ENCODE data around the gene ZNF839.

ZNF839 gene

DNA sequence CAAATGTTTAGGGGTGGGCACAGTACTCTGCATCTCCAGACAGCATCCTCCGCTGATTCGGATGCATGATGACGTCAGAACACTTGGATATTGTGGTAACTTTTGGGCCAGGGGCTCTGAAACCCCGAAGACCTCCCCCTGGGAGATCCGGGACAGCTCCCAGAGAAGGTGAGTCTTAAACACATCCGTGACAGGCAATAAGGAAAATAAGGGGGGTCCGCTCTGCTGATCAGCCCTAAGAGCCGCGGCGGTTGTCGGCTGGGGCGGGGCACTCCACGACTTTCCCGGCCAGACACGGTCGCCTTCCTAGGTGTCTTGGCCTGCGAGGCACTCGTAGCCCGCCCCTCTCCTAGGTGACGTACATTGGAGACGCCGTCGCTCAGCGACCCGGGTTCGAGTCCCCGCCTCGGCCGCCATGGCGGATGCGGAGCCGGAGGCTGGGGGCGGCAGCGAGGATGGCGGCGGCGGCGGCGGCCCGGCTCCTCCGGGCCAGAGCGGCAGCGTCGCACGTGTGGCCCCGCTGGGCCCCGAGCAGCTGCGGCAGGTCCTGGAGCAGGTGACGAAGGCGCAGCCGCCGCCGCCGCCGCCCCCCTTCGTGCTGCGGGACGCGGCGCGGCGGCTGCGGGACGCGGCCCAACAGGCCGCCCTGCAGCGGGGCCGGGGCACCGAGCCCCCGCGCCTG lies at the start of gene ZNF839:
ZNF839 (plus strand) TSS at position 396 of the 682 bp plus-strand sequence; CDS start at position 416, 20 bp downstream.
- peak; percentile 57 for ATAC-seq
- TF ChIP-seq CSDC2 (CRISPR knock-in tag; IDR thresholded peaks at IDR 0.05) (no peak), ZFP3 (CRISPR knock-in tag; IDR thresholded peaks at IDR 0.05) (no peak)

DNA sequence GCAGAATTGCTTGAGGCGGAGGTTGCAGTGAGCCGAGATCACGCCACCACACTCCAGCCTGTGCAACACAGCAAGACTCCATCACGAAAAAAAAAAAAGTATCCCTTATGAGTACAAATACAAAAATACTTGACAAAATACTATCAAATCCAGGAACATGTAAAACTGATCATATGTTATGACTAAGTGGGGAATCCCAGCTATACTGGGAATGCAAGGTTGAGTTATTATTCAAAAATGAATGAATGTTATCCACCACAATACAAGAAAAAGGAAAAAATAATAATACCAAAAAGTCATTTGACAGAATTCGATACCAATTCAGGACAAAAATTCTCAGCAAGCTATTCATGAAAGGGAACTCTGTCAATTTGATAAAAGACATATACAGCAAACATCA lies 47.2 kb upstream of the ZNF839 start:
- no peak for ATAC-seq
- TF ChIP-seq, protein P1, sequence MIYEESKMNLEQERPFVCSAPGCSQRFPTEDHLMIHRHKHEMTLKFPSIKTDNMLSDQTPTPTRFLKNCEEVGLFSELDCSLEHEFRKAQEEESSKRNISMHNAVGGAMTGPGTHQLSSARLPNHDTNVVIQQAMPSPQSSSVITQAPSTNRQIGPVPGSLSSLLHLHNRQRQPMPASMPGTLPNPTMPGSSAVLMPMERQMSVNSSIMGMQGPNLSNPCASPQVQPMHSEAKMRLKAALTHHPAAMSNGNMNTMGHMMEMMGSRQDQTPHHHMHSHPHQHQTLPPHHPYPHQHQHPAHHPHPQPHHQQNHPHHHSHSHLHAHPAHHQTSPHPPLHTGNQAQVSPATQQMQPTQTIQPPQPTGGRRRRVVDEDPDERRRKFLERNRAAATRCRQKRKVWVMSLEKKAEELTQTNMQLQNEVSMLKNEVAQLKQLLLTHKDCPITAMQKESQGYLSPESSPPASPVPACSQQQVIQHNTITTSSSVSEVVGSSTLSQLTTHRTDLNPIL (CRISPR knock-in tag; IDR thresholded peaks at IDR 0.05; ENCODE audit: low read depth), result no peak
- TF ChIP-seq ZNF565 (CRISPR knock-in tag; conservative IDR thresholded peaks at IDR 0.05; ENCODE audit: low read depth) (no peak), ZC3H10 (CRISPR knock-in tag; IDR thresholded peaks at IDR 0.05) (no peak), TCF4 (CRISPR knock-in tag; IDR thresholded peaks at IDR 0.05; ENCODE audit: borderline replicate concordance) (no peak), ZFP3 (CRISPR knock-in tag; IDR thresholded peaks at IDR 0.05) (no peak), SNAI2 (CRISPR knock-in tag; IDR thresholded peaks at IDR 0.05) (no peak), BACH2 (CRISPR knock-in tag; IDR thresholded peaks at IDR 0.05; ENCODE audit: borderline replicate concordance) (no peak), ZNF70 (CRISPR knock-in tag; IDR thresholded peaks at IDR 0.05) (no peak), PPARA (CRISPR knock-in tag; IDR thresholded peaks at IDR 0.05; ENCODE audit: borderline replicate concordance) (no peak), OSR1 (CRISPR knock-in tag; IDR thresholded peaks at IDR 0.05) (no peak), ISL1 (CRISPR knock-in tag; IDR thresholded peaks at IDR 0.05) (no peak), ZFP30 (CRISPR knock-in tag; IDR thresholded peaks at IDR 0.05) (no peak), CSDC2 (CRISPR knock-in tag; IDR thresholded peaks at IDR 0.05) (no peak), TOX (CRISPR knock-in tag; IDR thresholded peaks at IDR 0.05; ENCODE audit: borderline replicate concordance) (no peak), ZNF8 (CRISPR knock-in tag; IDR thresholded peaks at IDR 0.05) (no peak)
- TF ChIP-seq, protein P2, sequence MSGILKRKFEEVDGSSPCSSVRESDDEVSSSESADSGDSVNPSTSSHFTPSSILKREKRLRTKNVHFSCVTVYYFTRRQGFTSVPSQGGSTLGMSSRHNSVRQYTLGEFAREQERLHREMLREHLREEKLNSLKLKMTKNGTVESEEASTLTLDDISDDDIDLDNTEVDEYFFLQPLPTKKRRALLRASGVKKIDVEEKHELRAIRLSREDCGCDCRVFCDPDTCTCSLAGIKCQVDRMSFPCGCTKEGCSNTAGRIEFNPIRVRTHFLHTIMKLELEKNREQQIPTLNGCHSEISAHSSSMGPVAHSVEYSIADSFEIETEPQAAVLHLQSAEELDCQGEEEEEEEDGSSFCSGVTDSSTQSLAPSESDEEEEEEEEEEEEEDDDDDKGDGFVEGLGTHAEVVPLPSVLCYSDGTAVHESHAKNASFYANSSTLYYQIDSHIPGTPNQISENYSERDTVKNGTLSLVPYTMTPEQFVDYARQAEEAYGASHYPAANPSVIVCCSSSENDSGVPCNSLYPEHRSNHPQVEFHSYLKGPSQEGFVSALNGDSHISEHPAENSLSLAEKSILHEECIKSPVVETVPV (CRISPR knock-in tag; IDR thresholded peaks at IDR 0.05), result no peak
- TF ChIP-seq, protein P3, sequence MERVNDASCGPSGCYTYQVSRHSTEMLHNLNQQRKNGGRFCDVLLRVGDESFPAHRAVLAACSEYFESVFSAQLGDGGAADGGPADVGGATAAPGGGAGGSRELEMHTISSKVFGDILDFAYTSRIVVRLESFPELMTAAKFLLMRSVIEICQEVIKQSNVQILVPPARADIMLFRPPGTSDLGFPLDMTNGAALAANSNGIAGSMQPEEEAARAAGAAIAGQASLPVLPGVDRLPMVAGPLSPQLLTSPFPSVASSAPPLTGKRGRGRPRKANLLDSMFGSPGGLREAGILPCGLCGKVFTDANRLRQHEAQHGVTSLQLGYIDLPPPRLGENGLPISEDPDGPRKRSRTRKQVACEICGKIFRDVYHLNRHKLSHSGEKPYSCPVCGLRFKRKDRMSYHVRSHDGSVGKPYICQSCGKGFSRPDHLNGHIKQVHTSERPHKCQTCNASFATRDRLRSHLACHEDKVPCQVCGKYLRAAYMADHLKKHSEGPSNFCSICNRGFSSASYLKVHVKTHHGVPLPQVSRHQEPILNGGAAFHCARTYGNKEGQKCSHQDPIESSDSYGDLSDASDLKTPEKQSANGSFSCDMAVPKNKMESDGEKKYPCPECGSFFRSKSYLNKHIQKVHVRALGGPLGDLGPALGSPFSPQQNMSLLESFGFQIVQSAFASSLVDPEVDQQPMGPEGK (CRISPR knock-in tag; IDR thresholded peaks at IDR 0.05; ENCODE audit: borderline replicate concordance), result no peak
- TF ChIP-seq, protein P4, sequence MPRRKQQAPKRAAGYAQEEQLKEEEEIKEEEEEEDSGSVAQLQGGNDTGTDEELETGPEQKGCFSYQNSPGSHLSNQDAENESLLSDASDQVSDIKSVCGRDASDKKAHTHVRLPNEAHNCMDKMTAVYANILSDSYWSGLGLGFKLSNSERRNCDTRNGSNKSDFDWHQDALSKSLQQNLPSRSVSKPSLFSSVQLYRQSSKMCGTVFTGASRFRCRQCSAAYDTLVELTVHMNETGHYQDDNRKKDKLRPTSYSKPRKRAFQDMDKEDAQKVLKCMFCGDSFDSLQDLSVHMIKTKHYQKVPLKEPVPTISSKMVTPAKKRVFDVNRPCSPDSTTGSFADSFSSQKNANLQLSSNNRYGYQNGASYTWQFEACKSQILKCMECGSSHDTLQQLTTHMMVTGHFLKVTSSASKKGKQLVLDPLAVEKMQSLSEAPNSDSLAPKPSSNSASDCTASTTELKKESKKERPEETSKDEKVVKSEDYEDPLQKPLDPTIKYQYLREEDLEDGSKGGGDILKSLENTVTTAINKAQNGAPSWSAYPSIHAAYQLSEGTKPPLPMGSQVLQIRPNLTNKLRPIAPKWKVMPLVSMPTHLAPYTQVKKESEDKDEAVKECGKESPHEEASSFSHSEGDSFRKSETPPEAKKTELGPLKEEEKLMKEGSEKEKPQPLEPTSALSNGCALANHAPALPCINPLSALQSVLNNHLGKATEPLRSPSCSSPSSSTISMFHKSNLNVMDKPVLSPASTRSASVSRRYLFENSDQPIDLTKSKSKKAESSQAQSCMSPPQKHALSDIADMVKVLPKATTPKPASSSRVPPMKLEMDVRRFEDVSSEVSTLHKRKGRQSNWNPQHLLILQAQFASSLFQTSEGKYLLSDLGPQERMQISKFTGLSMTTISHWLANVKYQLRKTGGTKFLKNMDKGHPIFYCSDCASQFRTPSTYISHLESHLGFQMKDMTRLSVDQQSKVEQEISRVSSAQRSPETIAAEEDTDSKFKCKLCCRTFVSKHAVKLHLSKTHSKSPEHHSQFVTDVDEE (CRISPR knock-in tag; IDR thresholded peaks at IDR 0.05), result no peak
- TF ChIP-seq, protein P5, sequence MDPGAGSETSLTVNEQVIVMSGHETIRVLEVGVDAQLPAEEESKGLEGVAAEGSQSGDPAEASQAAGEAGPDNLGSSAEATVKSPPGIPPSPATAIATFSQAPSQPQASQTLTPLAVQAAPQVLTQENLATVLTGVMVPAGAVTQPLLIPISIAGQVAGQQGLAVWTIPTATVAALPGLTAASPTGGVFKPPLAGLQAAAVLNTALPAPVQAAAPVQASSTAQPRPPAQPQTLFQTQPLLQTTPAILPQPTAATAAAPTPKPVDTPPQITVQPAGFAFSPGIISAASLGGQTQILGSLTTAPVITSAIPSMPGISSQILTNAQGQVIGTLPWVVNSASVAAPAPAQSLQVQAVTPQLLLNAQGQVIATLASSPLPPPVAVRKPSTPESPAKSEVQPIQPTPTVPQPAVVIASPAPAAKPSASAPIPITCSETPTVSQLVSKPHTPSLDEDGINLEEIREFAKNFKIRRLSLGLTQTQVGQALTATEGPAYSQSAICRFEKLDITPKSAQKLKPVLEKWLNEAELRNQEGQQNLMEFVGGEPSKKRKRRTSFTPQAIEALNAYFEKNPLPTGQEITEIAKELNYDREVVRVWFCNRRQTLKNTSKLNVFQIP (CRISPR knock-in tag; IDR thresholded peaks at IDR 0.05; ENCODE audit: borderline replicate concordance, low read depth), result no peak

DNA sequence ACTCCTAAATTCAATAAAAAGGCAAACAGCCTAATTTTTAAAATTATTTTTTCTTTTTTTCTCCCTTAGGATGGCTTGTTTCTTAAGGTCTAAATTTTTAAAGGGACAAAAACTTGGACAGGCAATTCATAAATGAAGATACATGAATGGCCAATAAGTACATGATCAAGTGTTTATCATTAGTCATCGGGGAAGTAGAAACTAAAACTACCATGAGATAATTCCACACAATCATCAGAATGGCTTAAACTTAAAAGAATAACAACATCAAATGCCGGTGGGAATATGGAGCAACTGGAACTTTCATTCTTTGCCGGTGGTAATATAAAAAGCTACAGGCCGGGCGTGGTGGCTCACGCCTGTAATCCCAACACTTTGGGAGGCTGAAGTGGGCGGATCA lies 43.7 kb upstream of the ZNF839 start:
- TF ChIP-seq TCF4 (CRISPR knock-in tag; IDR thresholded peaks at IDR 0.05; ENCODE audit: borderline replicate concordance) (no peak), PPARA (CRISPR knock-in tag; IDR thresholded peaks at IDR 0.05; ENCODE audit: borderline replicate concordance) (no peak), GLIS3 (CRISPR knock-in tag; IDR thresholded peaks at IDR 0.05) (no peak), ZNF70 (CRISPR knock-in tag; IDR thresholded peaks at IDR 0.05) (no peak), RARB (CRISPR knock-in tag; IDR thresholded peaks at IDR 0.05) (no peak), BACH2 (CRISPR knock-in tag; IDR thresholded peaks at IDR 0.05; ENCODE audit: borderline replicate concordance) (no peak), ZNF565 (CRISPR knock-in tag; conservative IDR thresholded peaks at IDR 0.05; ENCODE audit: low read depth) (no peak), ISL1 (CRISPR knock-in tag; IDR thresholded peaks at IDR 0.05) (no peak)
- TF ChIP-seq, protein P3 (CRISPR knock-in tag; IDR thresholded peaks at IDR 0.05; ENCODE audit: borderline replicate concordance), result no peak
- ATAC-seq, result no peak
